Fibroblast of the conjunctiva (primary cell): ENCODE results near the gene SLC23A2.

Experiments
- DNase-seq: peaks from one replicate; pipeline ENCODE4 v3.0.0-alpha.2; 2010; ENCODE audit warnings: low read depth

Gene SLC23A2

GRCh38 chr20:4966826-4967751 is 34.2 kb downstream of the SLC23A2 start:
- no peak for DNase-seq

DNA sequence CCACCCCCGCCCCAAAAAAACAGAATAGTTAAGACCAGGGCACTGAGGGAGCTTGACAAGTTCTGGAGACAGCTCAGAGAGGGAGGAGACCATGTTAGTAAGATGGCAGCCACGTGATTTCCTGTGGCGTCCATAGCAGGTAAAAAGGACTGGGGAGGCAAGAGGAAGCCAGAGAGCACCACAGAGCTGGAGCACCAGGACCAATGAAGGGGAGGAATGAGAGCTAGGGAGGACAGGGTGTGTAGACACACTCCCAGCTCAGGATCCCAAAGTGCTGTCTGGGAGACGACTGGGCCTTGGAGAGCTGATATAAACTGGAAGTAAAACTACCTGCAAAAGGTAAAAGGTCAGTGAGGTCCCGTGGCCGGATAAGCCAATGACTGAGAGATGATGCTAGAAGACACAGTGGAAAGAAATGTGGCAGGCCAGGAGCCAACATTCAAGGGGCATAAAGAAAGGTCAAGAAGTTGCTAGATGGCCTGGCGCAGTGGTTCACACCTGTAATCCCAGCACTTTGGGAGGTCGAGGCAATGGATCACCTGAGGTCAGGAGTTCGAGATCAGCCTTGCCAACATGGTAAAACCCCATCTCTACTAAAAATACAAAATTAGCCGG is 39.0 kb downstream of the SLC23A2 start:
- DNase-seq = no peak

DNA sequence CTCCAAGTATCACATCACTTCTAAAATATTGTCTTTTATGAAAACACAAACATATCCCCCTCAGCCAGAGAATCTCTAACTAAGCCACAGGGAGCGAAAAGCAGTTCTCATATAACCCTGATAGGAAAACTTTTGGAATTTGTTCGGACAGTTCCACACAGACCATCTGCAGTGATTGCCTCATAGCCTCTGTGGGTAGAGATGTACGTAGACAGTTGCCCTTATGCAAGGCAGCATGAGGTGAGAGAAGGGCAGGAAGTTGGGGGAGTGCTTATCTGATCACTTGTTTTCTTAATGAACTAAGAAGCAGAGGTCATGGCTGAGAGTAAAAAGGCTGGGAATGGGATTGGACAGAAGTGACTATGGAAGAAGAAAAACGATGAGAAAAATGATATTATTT is 39.6 kb downstream of the SLC23A2 start:
- peak; percentile 13 for DNase-seq

GRCh38 chr20:4959592-4959991 is 41.7 kb downstream of the SLC23A2 start:
- DNase-seq = no peak

DNA sequence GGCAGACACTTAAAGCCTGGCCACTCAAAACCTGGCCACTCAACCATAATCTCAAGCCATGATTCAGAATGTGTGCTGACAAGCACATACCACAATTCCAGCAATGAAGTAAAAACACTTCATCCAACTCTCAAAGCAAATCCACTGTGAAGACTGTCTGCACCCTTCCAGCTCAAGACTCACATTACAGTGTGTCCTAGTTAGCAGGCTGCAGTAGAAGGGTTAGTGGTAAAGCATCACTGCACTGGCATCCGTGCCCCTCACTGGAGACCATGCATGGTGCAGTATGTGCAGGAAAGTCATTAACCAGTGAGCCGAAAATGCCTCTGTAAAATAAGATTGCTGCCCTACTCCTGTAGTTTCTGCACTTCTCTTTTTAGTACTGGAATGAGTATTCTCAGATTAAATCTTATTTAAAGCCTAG is 43.4 kb downstream of the SLC23A2 start:
- no peak for DNase-seq

- DNase-seq = no peak
Measured at GRCh38 chr20:4957187-4957586, 44.1 kb downstream of the SLC23A2 start.

DNA sequence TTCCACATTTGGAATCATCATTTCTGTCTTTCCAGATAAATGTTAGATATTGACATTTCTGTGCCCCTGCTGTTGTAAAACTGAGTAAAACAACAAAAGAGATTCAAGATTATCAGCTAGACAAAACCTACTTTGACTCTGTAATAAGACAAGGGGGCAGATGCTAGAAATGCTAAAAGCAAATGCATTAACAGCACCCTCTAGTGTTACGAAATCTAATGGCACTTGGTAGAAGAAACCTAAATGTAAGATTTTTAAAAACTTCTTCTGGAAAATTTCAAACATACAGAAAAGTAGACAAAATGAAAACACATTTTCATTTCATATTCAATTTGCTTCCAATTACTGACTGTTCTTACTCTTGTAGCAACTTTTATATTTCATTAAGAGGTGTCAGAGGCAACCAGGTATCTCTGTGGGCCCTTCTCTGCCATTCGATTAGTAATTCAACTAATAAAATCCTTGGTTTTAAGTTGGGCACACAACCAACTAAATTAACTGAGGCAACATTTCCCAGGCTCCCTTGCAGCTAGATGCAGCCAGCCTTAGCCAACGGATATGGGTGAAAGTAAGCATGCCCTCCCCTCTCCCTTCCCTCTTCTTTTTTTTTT is 45.0 kb downstream of the SLC23A2 start:
- peak; percentile 62 for DNase-seq

DNA sequence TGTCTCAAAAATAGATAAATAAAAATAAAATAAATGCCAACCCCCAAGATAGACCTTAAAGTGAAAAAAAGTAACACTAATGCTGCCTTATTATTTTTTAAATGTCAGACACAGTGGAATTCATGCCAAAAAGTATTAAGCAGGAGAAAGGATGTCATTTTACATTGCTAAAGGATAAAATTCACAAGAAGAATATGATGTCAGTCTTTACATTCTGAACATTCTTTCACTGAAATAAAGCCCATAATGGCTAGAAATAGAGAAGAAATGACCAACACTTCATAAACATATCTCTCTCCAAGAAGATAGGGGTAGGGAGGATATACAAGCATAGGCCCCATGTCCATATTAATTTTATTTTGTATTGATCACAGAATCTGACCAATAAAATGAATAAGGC is 47.4 kb downstream of the SLC23A2 start:
- DNase-seq = no peak

DNA sequence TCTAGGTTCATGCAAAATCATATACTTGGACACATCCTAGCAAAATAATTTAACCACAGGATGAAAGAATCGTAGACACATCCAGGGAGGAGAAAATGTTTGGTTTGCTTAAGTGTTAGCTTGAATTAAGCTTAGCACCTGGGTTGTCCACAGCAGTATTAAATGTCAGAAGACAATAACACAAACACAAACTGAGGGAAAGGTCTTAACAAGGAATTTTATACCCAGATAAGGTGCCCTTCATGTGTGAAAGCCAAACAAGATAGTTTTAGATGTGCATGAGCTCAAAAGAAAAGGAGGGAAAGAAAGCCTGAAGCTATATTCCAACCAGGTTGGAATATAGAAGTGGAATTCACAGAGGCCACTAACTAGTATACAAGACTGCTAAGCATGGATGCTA is 49.1 kb downstream of the SLC23A2 start:
- DNase-seq = no peak

- DNase-seq = peak; percentile 70
Measured at GRCh38 chr20:4951299-4951698, 50.0 kb downstream of the SLC23A2 start.

- no peak for DNase-seq
Measured at GRCh38 chr20:4950841-4951240, 50.5 kb downstream of the SLC23A2 start.

GRCh38 chr20:4950437-4950836 is 50.9 kb downstream of the SLC23A2 start:
- DNase-seq = no peak

DNA sequence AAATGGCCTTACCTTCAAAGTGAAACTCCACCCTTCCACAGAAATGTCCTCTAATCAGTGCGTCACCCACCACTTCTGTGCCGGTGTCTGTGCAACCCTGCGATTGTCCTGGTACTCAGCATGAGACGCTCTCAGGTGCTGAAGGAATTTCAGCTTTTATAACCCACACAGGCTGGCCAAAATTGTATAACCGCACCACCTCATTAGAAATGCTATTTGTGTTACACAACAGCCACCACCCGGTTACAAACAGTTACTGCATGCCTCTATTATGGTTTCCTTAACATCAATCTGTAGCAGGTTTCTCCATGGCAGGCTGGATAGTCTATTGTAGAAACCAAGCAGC is 51.5 kb downstream of the SLC23A2 start:
- peak; percentile 26 for DNase-seq

DNA sequence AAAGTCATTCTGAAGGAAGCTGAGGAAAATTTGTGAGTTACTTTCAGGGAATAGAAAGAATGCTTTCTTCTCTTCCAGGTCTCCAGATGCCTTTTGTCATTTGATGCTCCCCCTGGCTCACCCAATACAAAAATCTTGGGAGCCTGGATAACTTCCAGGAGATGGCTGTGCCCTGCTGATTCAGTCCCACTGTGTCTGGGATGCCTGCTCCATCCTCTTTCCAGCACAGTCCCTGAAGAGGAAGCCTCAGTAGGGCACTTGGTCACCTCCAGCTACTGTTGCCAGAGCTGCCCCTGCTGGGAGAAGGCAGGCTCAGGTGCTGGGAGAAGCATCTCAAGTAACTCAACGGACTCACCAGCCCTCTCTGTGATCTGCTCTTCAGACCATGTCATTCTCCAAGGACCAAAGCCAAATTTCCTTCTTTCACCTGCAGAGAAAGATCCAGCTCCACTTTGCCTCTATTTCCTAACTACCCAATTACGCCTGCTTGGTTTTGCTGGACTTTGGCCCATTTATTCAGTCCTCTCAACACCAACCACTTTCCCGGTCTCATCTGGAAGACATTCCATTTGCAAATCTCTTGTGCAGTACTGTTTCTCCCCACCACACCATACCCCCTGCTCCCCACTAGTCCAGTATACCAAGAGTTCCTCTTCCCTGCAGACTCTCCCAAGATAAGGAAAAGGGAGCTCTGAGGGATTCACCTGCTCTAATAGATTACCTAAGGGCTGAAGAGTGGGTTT is 53.3 kb downstream of the SLC23A2 start:
- no peak for DNase-seq

DNA sequence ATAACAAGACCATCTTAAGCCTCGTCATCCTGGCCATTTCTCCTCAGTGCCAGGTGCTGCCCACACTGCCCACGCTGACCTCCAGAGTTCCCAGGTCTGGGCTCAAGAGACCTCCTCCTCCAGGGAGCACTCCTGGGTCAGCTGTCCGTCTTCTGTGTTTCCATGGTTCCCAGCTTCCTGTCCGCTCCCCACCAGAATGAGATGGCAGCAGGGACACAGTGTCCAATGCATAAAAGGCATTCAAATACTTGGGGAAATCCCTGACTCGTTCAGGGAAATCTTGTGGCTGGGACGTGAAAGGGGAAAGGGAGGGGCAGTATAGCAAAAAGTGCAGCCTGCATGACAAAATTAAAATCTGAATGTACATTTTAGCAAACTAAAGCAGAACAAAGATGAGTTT is 54.3 kb downstream of the SLC23A2 start:
- no peak for DNase-seq

DNA sequence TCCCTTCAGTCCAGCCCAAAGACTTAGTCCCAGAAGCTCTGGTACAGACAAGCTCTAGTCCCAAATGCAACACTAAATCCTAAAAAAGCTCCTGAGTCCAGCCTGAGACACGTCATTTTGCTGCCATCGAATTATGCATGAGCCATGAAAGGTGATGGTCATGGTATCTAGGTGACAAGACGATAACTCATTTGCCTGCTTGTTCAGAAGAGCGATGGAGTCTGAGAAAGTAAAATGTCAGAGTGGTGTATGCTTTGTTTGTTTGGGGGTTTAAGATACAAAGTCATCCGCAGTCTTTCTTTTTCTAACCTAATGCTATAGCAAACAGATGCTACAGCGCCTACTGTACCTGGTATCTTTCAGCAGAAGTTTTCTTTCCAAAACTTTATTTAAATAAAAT is 54.7 kb downstream of the SLC23A2 start:
- DNase-seq = no peak

DNA sequence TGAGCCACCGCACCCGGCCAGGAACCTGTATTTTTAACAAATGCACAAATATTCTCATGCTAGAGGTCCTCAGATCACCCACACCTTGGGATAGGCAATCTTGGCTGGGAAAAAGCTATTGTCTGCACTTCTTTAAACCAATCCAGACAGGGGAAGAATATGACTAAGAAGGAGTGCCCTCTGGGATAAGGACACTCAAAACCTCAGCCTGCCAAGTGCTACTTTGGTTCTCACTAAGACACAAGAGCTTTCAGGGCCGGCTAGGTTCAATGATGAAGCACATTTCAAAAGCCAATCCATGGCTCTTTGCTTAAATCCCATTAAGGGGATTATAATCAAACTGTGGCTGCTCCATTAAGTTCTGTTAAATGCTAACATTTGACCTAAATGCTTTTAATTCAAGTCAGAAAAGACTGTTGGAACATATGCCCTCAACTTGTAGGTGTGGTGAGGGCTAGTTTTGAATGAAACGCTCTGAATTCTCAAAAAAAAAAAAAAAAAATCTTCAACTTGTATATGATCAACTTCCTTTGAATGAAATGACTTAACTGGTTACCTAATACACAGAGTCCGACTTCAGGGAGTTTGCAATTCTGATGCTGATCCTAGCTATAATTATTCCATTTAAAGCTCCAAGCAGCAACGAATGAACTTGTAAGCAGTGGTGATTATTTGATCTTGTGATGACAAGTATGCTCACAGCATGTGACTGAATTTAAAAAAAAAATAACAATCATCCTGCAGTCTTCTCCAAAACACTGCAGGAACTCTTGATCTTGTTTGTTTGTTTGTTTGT is 56.6 kb downstream of the SLC23A2 start:
- DNase-seq = no peak

- peak; percentile 33 for DNase-seq
Measured at GRCh38 chr20:4942331-4942730, 59.0 kb downstream of the SLC23A2 start.

DNA sequence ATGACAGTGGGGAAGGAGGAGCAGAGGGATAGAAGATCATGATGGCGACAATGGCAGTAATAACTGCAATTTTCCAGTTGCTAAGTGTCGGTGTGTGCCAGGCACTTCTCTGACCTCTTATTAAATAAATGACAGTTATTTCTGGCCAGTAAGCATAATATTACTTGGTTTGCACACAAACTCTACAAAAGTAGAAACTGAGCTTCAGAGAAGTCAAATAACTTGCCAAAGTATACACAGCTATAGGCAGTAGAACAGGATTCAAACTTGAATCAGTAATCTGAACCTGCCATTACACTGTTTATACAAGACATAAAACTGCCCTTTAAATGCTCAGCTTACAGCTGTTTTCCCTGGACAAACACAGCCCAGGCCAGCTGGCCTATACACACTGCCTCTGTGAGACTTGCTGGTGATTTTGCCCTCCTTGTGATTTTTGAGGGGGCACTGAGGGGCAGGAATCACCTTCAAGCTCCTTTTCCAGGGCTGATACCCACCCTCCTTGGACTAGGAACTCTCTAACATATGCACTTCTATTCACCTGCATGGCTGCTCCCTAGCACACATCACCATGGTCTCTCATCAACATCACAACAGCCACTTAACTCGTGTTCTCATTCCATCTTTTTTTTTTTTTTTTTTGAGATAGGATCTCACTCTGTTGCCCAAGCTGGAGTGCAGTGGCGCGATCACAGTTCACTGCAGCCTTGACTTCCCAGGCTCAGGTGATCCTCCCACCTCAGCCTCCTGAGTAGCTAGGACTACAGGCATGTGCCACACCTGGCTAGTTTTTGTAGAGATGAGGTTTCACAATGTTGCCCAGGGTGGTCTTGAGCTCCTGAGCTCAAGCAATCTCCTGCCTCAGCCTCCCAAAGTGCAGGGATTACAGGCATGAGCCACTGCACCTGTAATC is 63.6 kb downstream of the SLC23A2 start:
- DNase-seq = no peak

DNA sequence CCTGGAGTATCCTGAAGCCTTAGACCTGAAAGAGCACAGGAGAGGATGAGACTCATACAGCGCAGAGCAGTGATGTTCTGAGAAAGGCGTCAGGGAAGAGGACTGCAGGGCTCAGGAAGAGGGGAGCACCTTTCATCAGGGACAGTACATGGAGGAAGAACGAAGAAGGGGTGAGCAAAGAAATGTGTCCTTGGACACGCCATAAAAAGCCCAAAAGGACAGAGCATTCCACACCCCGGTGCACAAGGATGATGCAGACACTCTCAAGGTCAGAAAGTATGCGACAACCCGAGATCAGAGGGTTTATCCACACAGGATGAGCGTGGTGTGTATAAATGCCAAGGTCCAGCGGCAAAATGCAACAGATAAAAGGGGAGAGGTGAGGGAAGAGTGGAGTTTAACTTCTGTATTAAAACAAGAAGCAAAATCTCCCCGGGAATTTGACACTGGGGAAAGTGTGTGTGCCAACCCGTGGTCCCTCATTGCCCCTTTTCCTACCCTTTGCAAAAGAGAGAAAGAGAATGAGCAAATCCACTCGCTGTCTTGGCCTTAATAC is 64.4 kb downstream of the SLC23A2 start:
- DNase-seq = no peak
